Hepatocyte (in vitro differentiated cells): ENCODE data around the gene COQ2. TPM values are rescaled to one million over a fixed set of nuclear protein-coding genes. Genes with fewer than 3 reads are reported as not detected.
"Not testable (repeated sequence)": the region's sequence is repeated elsewhere in the genome, so short reads cannot be mapped to it uniquely, and the experiment has no call there.

Experiments
- DNase-seq: peaks from one replicate; pipeline ENCODE4 v3.0.0-alpha.2; 2016; ENCODE audit warnings: low spot score
- H2AFZ ChIP-seq: fragments of 200-600 bp; sonication (generic); 2 replicates; pipeline ENCODE4 v1.6.0; 2016; ENCODE audit warnings: antibody characterized with exemption, mild to moderate bottlenecking
- H3K27ac ChIP-seq: fragments of 200-600 bp; sonication (generic); 2 replicates; pipeline ENCODE4 v1.5.1; 2016; ENCODE audit warnings: mild to moderate bottlenecking
- H3K27me3 ChIP-seq: fragments of 200-600 bp; sonication (generic); 2 replicates; pipeline ENCODE4 v1.6.1; 2016
- H3K36me3 ChIP-seq: fragments of 200-600 bp; sonication (generic); replicated peaks from 2 replicates; pipeline ENCODE4 v1.5.1; 2016; ENCODE audit warnings: low read depth; ENCODE audit not compliant: insufficient read depth
- H3K4me1 ChIP-seq: fragments of 200-600 bp; sonication (generic); 2 replicates; pipeline ENCODE4 v1.5.1; 2016; ENCODE audit warnings: mild to moderate bottlenecking, moderate library complexity; ENCODE audit not compliant: insufficient read depth
- H3K4me2 ChIP-seq: fragments of 200-600 bp; sonication (generic); 2 replicates; pipeline ENCODE4 v1.6.0; 2016
- H3K4me3 ChIP-seq: fragments of 200-600 bp; sonication (generic); 2 replicates; pipeline ENCODE4 v1.5.1; 2016; ENCODE audit warnings: mild to moderate bottlenecking
- H3K79me2 ChIP-seq: fragments of 200-600 bp; sonication (generic); 2 replicates; pipeline ENCODE4 v1.6.0; 2017; ENCODE audit warnings: mild to moderate bottlenecking
- H3K9me2 ChIP-seq: fragments of 200-600 bp; sonication (generic); replicated peaks from 2 replicates; pipeline ENCODE4 v1.6.0; 2017; ENCODE audit warnings: mild to moderate bottlenecking; ENCODE audit not compliant: insufficient read depth
- H3K9me3 ChIP-seq: fragments of 200-600 bp; sonication (generic); 2 replicates; pipeline ENCODE4 v1.5.1; 2016; ENCODE audit warnings: low read depth, mild to moderate bottlenecking
- H4K20me1 ChIP-seq: fragments of 200-600 bp; sonication (generic); 2 replicates; pipeline ENCODE4 v1.6.0; 2016; ENCODE audit warnings: mild to moderate bottlenecking; ENCODE audit not compliant: insufficient read depth, poor library complexity, severe bottlenecking
- EZH2 ChIP-seq: fragments of 200-600 bp; sonication (generic); IDR thresholded peaks from 2 replicates; pipeline ENCODE4 v1.6.1; 2016; ENCODE audit warnings: antibody characterized with exemption, mild to moderate bottlenecking, borderline replicate concordance
- EZH2phosphoT487 ChIP-seq: fragments of 200-600 bp; sonication (generic); IDR thresholded peaks from one replicate; pipeline ENCODE4 v1.6.1; 2018; ENCODE audit warnings: antibody characterized with exemption, mild to moderate bottlenecking, low read depth, moderate library complexity; ENCODE audit not compliant: unreplicated experiment, severe bottlenecking
- WGBS: methylation state at CpG from one replicate; pipeline ENCODE4 v1.1.6; 2016; ENCODE audit warnings: low lambda C conversion rate; ENCODE audit errors: missing lambda C conversion rate; 5-methylcytosine and 5-hydroxymethylcytosine counted together
- polyA plus RNA-seq: library from polyadenylated mRNA; unstranded; fragments of >200 nt; fragmentation: Nextera tagmentation; extraction: Ambion mirVana; gene quantifications from 2 replicates; pipeline ENCODE4 v1.2.1, GENCODE V29; 2016
- total RNA-seq: library from RNA; depleted of rRNA; stranded (reverse); fragments of >200 nt; gene quantifications from 2 replicates; pipeline ENCODE4 v1.2.3, GENCODE V29; 2014
- TF ChIP-seq, protein P1 (sequence below): fragments of 200-600 bp; sonication (generic); IDR thresholded peaks from 2 replicates; pipeline ENCODE4 v1.5.1; 2016; ENCODE audit warnings: antibody characterized with exemption, mild to moderate bottlenecking; ENCODE audit not compliant: poor library complexity

COQ2 gene
- total and polyA plus RNA-seq, 2 experiments from 2014 or later, result 13.4 to 18.6 TPM

- H4K20me1 ChIP-seq, result no peaks in the 10 kb centered on the region
- no peak for DNase-seq
- 90% methylated on average over 8 of the region's 8 CpGs for WGBS
- no peak overlapping the region for H3K4me2 ChIP-seq
- H3K27ac ChIP-seq, result no peak overlapping the region
- H3K9me3 ChIP-seq, result no peaks in the 10 kb centered on the region
- H3K79me2 ChIP-seq, result no peaks in the 10 kb centered on the region
- H3K9me2 ChIP-seq, result no peaks in the 10 kb centered on the region
- H3K27me3 ChIP-seq, result no peaks in the 10 kb centered on the region
- TF ChIP-seq EZH2phosphoT487 (no peak), EZH2 (no peak)
- H3K4me3 ChIP-seq, result no peak overlapping the region
- H3K4me1 ChIP-seq, result no peaks in the 10 kb centered on the region
- H3K36me3 ChIP-seq, result no peaks in the 10 kb centered on the region
- H2AFZ ChIP-seq, result no peak overlapping the region
Measured at GRCh38 chr4:83293305-83294046, 8.9 kb upstream of the COQ2 start.

GRCh38 chr4:83290059-83290774 is 5.6 kb upstream of the COQ2 start:
- not testable (repeated sequence) for H3K36me3 ChIP-seq, H3K4me3 ChIP-seq, H3K27me3 ChIP-seq, DNase-seq, H3K27ac ChIP-seq, H3K4me2 ChIP-seq, H2AFZ ChIP-seq, H3K9me2 ChIP-seq, H3K9me3 ChIP-seq, H3K4me1 ChIP-seq, H4K20me1 ChIP-seq, H3K79me2 ChIP-seq
- WGBS, result 81% methylated on average over 3 of the region's 3 CpGs

DNA sequence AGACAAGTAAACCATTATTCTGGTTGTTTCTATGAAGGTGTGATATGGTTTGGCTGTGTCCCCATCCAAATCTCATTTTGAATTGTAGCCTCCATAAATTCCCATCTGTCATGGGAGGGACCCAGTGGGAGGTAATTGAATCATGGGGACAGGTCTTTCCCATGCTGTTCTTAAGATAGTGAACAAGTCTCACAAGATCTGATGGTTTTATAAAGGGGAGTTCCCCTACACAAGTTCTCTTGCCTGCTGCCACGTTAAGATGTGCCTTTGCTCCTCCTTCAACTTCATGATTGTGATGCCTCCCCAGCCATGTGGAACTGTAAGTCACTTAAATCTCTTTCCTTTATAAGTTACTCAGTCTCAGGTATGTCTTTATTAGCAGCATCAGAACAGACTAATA is 3.8 kb upstream of the COQ2 start:
- not testable (repeated sequence) for H3K27ac ChIP-seq, DNase-seq, H4K20me1 ChIP-seq, H3K4me2 ChIP-seq, H3K9me3 ChIP-seq, H3K79me2 ChIP-seq, H3K4me3 ChIP-seq, H3K36me3 ChIP-seq, H3K4me1 ChIP-seq, H2AFZ ChIP-seq, H3K27me3 ChIP-seq, H3K9me2 ChIP-seq
- 40% methylated on average over 1 of the region's 1 CpG for WGBS

- peak overlapping the region; percentile 97 for H2AFZ ChIP-seq
- 15% methylated on average over 9 of the region's 9 CpGs for WGBS
- no peaks in the 10 kb centered on the region for H3K27me3 ChIP-seq
- H3K4me3 ChIP-seq, result peak overlapping the region; percentile 47
- TF ChIP-seq, protein P1, sequence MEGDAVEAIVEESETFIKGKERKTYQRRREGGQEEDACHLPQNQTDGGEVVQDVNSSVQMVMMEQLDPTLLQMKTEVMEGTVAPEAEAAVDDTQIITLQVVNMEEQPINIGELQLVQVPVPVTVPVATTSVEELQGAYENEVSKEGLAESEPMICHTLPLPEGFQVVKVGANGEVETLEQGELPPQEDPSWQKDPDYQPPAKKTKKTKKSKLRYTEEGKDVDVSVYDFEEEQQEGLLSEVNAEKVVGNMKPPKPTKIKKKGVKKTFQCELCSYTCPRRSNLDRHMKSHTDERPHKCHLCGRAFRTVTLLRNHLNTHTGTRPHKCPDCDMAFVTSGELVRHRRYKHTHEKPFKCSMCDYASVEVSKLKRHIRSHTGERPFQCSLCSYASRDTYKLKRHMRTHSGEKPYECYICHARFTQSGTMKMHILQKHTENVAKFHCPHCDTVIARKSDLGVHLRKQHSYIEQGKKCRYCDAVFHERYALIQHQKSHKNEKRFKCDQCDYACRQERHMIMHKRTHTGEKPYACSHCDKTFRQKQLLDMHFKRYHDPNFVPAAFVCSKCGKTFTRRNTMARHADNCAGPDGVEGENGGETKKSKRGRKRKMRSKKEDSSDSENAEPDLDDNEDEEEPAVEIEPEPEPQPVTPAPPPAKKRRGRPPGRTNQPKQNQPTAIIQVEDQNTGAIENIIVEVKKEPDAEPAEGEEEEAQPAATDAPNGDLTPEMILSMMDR, result no peak
- TF ChIP-seq EZH2phosphoT487, result no peak
- TF ChIP-seq EZH2, result no peak
- no peaks in the 10 kb centered on the region for H3K9me3 ChIP-seq
- DNase-seq, result peak; percentile 18
- peak overlapping the region; percentile 87 for H3K27ac ChIP-seq
- H3K4me2 ChIP-seq, result peak overlapping the region; percentile 78
- H4K20me1 ChIP-seq, result no peaks in the 10 kb centered on the region
- H3K79me2 ChIP-seq, result peaks cover 18% of the 10 kb centered on the region
- no peaks in the 10 kb centered on the region for H3K36me3 ChIP-seq
- H3K9me2 ChIP-seq, result no peaks in the 10 kb centered on the region
- peaks cover 10% of the 10 kb centered on the region for H3K4me1 ChIP-seq
Measured at GRCh38 chr4:83285055-83285407, 433 bp upstream of the COQ2 start.

- H3K36me3 ChIP-seq, result no peaks in the 10 kb centered on the region
- no peaks in the 10 kb centered on the region for H3K9me2 ChIP-seq
- no peak for TF ChIP-seq EZH2phosphoT487
- no peak for TF ChIP-seq EZH2
- TF ChIP-seq, protein P1, result no peak
- H2AFZ ChIP-seq, result no peak overlapping the region
- no peak overlapping the region for H3K27ac ChIP-seq
- no peak for DNase-seq
- H3K9me3 ChIP-seq, result no peaks in the 10 kb centered on the region
- H3K27me3 ChIP-seq, result no peaks in the 10 kb centered on the region
- no peak overlapping the region for H3K4me3 ChIP-seq
- peak overlapping the region; percentile 93 for H3K4me2 ChIP-seq
- peaks cover 18% of the 10 kb centered on the region for H3K79me2 ChIP-seq
- H3K4me1 ChIP-seq, result peaks cover 10% of the 10 kb centered on the region
- H4K20me1 ChIP-seq, result no peaks in the 10 kb centered on the region
- 90% methylated on average over 7 of the region's 7 CpGs for WGBS
Measured at GRCh38 chr4:83283181-83283580, 1.4 kb downstream of the COQ2 start.
